Measurements from ENCODE around the gene TSHZ1. TPM values are rescaled to one million over a fixed set of nuclear protein-coding genes. Genes with fewer than 3 reads are reported as not detected.
"Not testable (repeated sequence)": the region's sequence is repeated elsewhere in the genome, so short reads cannot be mapped to it uniquely, and the experiment has no call there.

Gene TSHZ1
- total RNA-seq, 1 donor from 2014 or later: 6.1 TPM

- no peak for DNase-seq (ENCODE audit: low read depth)
These were observed 30.6 kb upstream of the TSHZ1 start for GRCh38 chr18:75179819-75180600.

GRCh38 chr18:75183524-75183923, 27.1 kb upstream of the TSHZ1 start:
- no peak for DNase-seq (ENCODE audit: low read depth)

- no peak for DNase-seq (ENCODE audit: low read depth)
These were observed 26.6 kb upstream of the TSHZ1 start for GRCh38 chr18:75183973-75184493.

GRCh38 chr18:75185460-75185859, 25.1 kb upstream of the TSHZ1 start:
- DNase-seq (ENCODE audit: low read depth): no peak

GRCh38 chr18:75187702-75188101, 22.9 kb upstream of the TSHZ1 start:
- DNase-seq (ENCODE audit: low read depth): not testable (repeated sequence)

GRCh38 chr18:75189696-75190095, 20.9 kb upstream of the TSHZ1 start:
- DNase-seq (ENCODE audit: low read depth): no peak

GRCh38 chr18:75192899-75193298, 17.7 kb upstream of the TSHZ1 start:
- DNase-seq (ENCODE audit: low read depth): no peak

- DNase-seq (ENCODE audit: low read depth): no peak
These were observed 12.6 kb upstream of the TSHZ1 start for GRCh38 chr18:75198036-75198435.

- no peak for DNase-seq (ENCODE audit: low read depth)
These were observed 11.3 kb upstream of the TSHZ1 start for GRCh38 chr18:75199327-75199726.

GRCh38 chr18:75200071-75200470, 10.5 kb upstream of the TSHZ1 start:
- DNase-seq (ENCODE audit: low read depth): no peak

- no peak for DNase-seq (ENCODE audit: low read depth)
These were observed 9.9 kb upstream of the TSHZ1 start for GRCh38 chr18:75200605-75201280.

GRCh38 chr18:75201282-75202270, 9.0 kb upstream of the TSHZ1 start:
- peak; percentile 92 for DNase-seq (ENCODE audit: low read depth)

- no peak for DNase-seq (ENCODE audit: low read depth)
These were observed 7.8 kb upstream of the TSHZ1 start for GRCh38 chr18:75202696-75203365.

- no peak for DNase-seq (ENCODE audit: low read depth)
These were observed 7.0 kb upstream of the TSHZ1 start for GRCh38 chr18:75203416-75204268.

- no peak for DNase-seq (ENCODE audit: low read depth)
These were observed 6.3 kb upstream of the TSHZ1 start for GRCh38 chr18:75204269-75204731.

GRCh38 chr18:75204732-75205513, 5.7 kb upstream of the TSHZ1 start:
- DNase-seq (ENCODE audit: low read depth): no peak

GRCh38 chr18:75205514-75206132, 5.0 kb upstream of the TSHZ1 start:
- DNase-seq (ENCODE audit: low read depth): no peak

All from myocyte (in vitro differentiated cells).